ENCODE data around the gene CAST.
"Not testable (repeated sequence)": the region's sequence is repeated elsewhere in the genome, so short reads cannot be mapped to it uniquely, and the experiment has no call there.

Gene CAST

GRCh38 chr5:96661855-96662724, at the start of gene CAST:
Gene CAST (plus strand): TSS chr5:96662376. CDS start chr5:96662423, 47 bp downstream.
- no peak for DNase-seq

GRCh38 chr5:96614110-96614691, 48.0 kb upstream of the CAST start:
- peak; percentile 31 to 72 for DNase-seq

- no peak for DNase-seq
These were observed 47.0 kb upstream of the CAST start for GRCh38 chr5:96615223-96615622.

- DNase-seq, result no peak
These were observed 45.4 kb upstream of the CAST start for GRCh38 chr5:96616801-96617200.

GRCh38 chr5:96618311-96619016, 43.7 kb upstream of the CAST start:
- DNase-seq, result not testable (repeated sequence)

- DNase-seq, result no peak
These were observed 42.2 kb upstream of the CAST start for GRCh38 chr5:96619946-96620345.

- DNase-seq, result no peak
These were observed 37.6 kb upstream of the CAST start for GRCh38 chr5:96624596-96624995.

- DNase-seq, result no peak
These were observed 36.8 kb upstream of the CAST start for GRCh38 chr5:96625365-96625764.

- DNase-seq, result no peak
These were observed 35.2 kb upstream of the CAST start for GRCh38 chr5:96626956-96627355.

GRCh38 chr5:96627792-96628398, 34.3 kb upstream of the CAST start:
- DNase-seq, result no peak

GRCh38 chr5:96628406-96628805, 33.8 kb upstream of the CAST start:
- no peak for DNase-seq

- DNase-seq, result no peak
These were observed 32.4 kb upstream of the CAST start for GRCh38 chr5:96629774-96630173.

- DNase-seq, result no peak
These were observed 28.4 kb upstream of the CAST start for GRCh38 chr5:96633820-96634219.

GRCh38 chr5:96634881-96635280, 27.3 kb upstream of the CAST start:
- DNase-seq, result no peak

- DNase-seq, result no peak
These were observed 26.1 kb upstream of the CAST start for GRCh38 chr5:96636046-96636445.

- DNase-seq, result no peak
These were observed 25.6 kb upstream of the CAST start for GRCh38 chr5:96636594-96636993.

- DNase-seq, result no peak
These were observed 25.0 kb upstream of the CAST start for GRCh38 chr5:96637196-96637595.

- no peak for DNase-seq
These were observed 23.6 kb upstream of the CAST start for GRCh38 chr5:96638561-96638960.

- DNase-seq, result no peak
These were observed 21.5 kb upstream of the CAST start for GRCh38 chr5:96640696-96641095.

GRCh38 chr5:96641368-96642280, 20.6 kb upstream of the CAST start:
- DNase-seq, result no peak

GRCh38 chr5:96642281-96642640, 19.9 kb upstream of the CAST start:
- no peak for DNase-seq

GRCh38 chr5:96645091-96645490, 17.1 kb upstream of the CAST start:
- DNase-seq, result no peak

All from NCI-H187 (cell line).